ENCODE measurements around the gene SETD3. TPM values are rescaled to one million over a fixed set of nuclear protein-coding genes. Genes with fewer than 3 reads are reported as not detected.

Gene SETD3
- total RNA-seq, 1 donor from 2014 or later, result 46.0 TPM

- no peak for DNase-seq (ENCODE audit: low spot score, unreplicated experiment)
- H3K27me3 Mint-ChIP-seq, result no peaks in the 10 kb centered on the region
- peak overlapping the region; percentile 91 for H3K27ac Mint-ChIP-seq
- no peak for TF ChIP-seq CTCF (IDR thresholded peaks at IDR 0.05; ENCODE audit: unreplicated experiment)
- no peaks in the 10 kb centered on the region for H3K36me3 Mint-ChIP-seq (ENCODE audit: insufficient read depth)
- peaks cover 37% of the 10 kb centered on the region for H3K4me1 Mint-ChIP-seq (ENCODE audit: low read depth)
- H3K9me3 Mint-ChIP-seq (ENCODE audit: low read depth), result no peaks in the 10 kb centered on the region
- peak overlapping the region; percentile 40 for H3K4me3 Mint-ChIP-seq (ENCODE audit: low read depth)
Observed at GRCh38 chr14:99522025-99522401, 41.4 kb upstream of the SETD3 start.

- no peak for TF ChIP-seq CTCF (IDR thresholded peaks at IDR 0.05; ENCODE audit: unreplicated experiment)
- Mint-ChIP-seq H3K27ac (no peak overlapping the region), H3K4me1 (ENCODE audit: low read depth) (peaks cover 37% of the 10 kb centered on the region), H3K4me3 (ENCODE audit: low read depth) (peak overlapping the region; percentile 40), H3K27me3 (no peaks in the 10 kb centered on the region), H3K9me3 (ENCODE audit: low read depth) (no peaks in the 10 kb centered on the region), H3K36me3 (ENCODE audit: insufficient read depth) (no peaks in the 10 kb centered on the region)
- DNase-seq (ENCODE audit: low spot score, unreplicated experiment), result no peak
Observed at GRCh38 chr14:99521176-99522024, 40.7 kb upstream of the SETD3 start.

- Mint-ChIP-seq H3K27ac (no peak overlapping the region), H3K4me1 (ENCODE audit: low read depth) (peaks cover 37% of the 10 kb centered on the region), H3K9me3 (ENCODE audit: low read depth) (no peaks in the 10 kb centered on the region), H3K36me3 (ENCODE audit: insufficient read depth) (no peaks in the 10 kb centered on the region), H3K4me3 (ENCODE audit: low read depth) (no peak overlapping the region), H3K27me3 (no peaks in the 10 kb centered on the region)
- no peak for DNase-seq (ENCODE audit: low spot score, unreplicated experiment)
- no peak for TF ChIP-seq CTCF (IDR thresholded peaks at IDR 0.05; ENCODE audit: unreplicated experiment)
Observed at GRCh38 chr14:99520571-99521081, 40.0 kb upstream of the SETD3 start.

- TF ChIP-seq CTCF (IDR thresholded peaks at IDR 0.05; ENCODE audit: unreplicated experiment), result no peak
- H3K36me3 Mint-ChIP-seq (ENCODE audit: insufficient read depth), result no peaks in the 10 kb centered on the region
- peaks cover 33% of the 10 kb centered on the region for H3K4me1 Mint-ChIP-seq (ENCODE audit: low read depth)
- no peaks in the 10 kb centered on the region for H3K9me3 Mint-ChIP-seq (ENCODE audit: low read depth)
- H3K27ac Mint-ChIP-seq, result no peak overlapping the region
- DNase-seq (ENCODE audit: low spot score, unreplicated experiment), result no peak
- H3K27me3 Mint-ChIP-seq, result no peaks in the 10 kb centered on the region
- no peak overlapping the region for H3K4me3 Mint-ChIP-seq (ENCODE audit: low read depth)
Observed at GRCh38 chr14:99519931-99520421, 39.3 kb upstream of the SETD3 start.

- H3K4me3 Mint-ChIP-seq (ENCODE audit: low read depth), result no peak overlapping the region
- no peaks in the 10 kb centered on the region for H3K27me3 Mint-ChIP-seq
- H3K4me1 Mint-ChIP-seq (ENCODE audit: low read depth), result peaks cover 27% of the 10 kb centered on the region
- H3K36me3 Mint-ChIP-seq (ENCODE audit: insufficient read depth), result no peaks in the 10 kb centered on the region
- peak overlapping the region; percentile 71 for H3K27ac Mint-ChIP-seq
- no peak for DNase-seq (ENCODE audit: low spot score, unreplicated experiment)
- TF ChIP-seq CTCF (IDR thresholded peaks at IDR 0.05; ENCODE audit: unreplicated experiment), result no peak
- H3K9me3 Mint-ChIP-seq (ENCODE audit: low read depth), result no peaks in the 10 kb centered on the region
Observed at GRCh38 chr14:99519347-99519881, 38.8 kb upstream of the SETD3 start.
